GM18499 (cell line): ENCODE data around the gene COG7.
"Not testable (repeated sequence)": the region's sequence is repeated elsewhere in the genome, so short reads cannot be mapped to it uniquely, and the experiment has no call there.

ENCODE experiments used
- ATAC-seq: cut with Tn5 transposase; IDR thresholded peaks from one replicate; pipeline ENCODE4 v1.9.1; 2021; ENCODE audit warnings: moderate number of reproducible peaks; ENCODE audit not compliant: insufficient read depth, unreplicated experiment

The COG7 gene

DNA sequence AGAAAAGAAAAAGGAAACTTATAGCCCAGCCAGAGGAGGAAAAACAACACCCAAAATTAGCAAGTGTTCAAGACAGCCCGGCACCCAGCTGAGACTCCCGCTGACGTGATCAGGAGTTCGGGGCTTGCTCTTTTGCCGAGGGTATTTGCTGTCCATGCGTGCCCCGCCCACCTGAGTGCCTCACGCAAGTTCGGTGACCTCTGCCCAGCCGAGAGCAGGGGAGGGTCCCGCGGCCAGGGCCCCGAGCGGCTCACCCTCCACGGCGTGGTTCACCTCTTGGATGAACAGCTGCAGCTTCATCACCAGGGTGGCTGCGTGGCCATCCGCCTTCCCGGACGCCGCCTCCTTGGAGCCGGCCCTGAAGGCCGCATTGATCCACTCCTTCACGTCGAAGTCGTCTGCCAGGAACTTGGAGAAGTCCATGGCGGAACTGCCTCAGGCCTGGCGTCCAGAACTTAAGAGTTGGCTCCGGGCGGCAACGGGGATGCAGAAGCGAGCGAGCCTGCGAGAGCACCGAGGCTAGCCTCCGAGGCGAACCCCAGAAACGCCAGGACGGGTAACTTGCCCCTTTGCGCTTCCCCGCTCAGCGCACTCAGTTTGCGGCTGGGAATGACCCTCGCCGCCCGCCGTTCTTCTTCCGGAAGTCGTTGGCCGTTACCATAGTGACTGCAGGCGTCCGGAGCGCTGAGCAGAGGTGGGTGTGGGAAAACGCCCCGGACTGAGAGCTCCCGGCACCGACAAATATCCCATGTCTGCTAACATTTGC is at the start of gene COG7:
TSS of gene COG7 (minus strand) at position 618 of the 766 bp plus-strand sequence. CDS start at position 423, 195 bp downstream.
- peak; percentile 49 for ATAC-seq

DNA sequence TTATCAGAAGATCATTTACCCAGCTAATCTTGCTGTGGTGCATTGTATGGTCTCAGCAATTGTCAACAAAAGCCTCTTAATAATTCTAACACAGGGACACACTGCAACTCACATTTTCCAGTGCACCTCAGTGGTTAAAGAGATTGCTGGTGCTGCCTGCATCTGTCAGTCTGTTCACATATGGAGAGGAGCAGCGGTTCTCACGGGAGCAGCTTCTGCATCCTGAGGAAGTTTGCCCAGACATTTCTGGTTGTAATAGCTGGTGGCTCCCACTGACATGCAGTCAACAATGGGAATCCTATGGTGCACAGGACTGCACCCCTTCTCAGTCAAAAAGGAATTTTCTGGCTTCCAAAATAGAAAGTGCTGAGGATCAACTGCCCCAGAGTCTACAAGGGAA is 49.5 kb upstream of the COG7 start:
- no peak for ATAC-seq

- ATAC-seq = no peak
Observed at GRCh38 chr16:23501291-23501690, 48.3 kb upstream of the COG7 start.

- no peak for ATAC-seq
Observed at GRCh38 chr16:23500862-23501225, 47.9 kb upstream of the COG7 start.

DNA sequence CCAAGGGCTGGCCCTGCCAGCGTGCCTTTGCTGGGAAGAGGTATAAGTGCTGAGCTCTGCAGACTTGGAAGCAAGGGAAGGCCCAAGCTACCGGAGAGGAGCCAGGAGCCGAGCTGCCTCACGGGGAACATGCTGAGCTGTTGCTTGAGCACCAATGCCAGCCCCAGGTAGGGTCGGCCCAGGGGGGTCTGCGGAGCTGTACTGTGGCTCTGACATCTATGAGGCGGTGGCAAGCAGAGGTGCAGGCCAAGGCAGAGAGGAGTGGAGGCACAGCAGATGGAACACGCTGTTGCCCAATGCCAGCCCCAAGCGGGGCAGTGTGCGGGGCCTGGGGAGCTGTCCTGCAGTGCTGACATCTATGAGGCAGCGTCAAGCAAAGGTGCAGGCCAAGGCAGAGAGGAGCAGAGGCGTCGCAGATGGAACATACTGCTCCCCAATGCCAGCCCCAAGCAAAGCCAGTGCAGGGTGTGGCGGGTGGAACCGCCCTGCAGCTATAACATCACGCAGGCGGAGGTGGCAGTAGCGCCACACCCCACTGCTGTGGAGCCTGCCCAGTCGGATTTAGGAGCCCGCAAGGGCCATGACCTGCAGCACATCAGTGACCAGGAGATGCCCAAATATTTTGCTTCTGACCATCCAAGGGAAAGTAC is 47.3 kb upstream of the COG7 start:
- ATAC-seq = no peak

DNA sequence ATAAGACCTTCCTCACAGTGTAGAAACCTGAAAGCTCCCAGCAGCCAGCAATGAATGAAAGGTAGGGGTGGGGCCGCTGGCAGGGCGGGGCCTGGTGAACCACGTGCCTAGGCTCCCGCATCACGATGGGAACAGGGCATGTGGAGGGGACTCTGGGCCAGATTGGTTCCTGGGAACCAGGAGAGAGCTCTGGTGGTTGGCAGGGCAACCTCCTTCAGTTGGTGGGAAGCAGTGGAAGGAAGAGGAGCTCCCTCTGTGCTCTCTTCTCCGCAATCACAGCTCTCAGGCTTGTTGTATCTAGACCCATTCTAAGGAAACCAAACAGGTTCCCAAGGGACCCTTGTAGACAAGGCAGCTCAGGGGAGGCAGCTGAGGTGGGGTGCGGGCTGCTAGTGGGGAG is 46.8 kb upstream of the COG7 start:
- ATAC-seq = no peak

GRCh38 chr16:23498863-23499262 is 45.9 kb upstream of the COG7 start:
- no peak for ATAC-seq

DNA sequence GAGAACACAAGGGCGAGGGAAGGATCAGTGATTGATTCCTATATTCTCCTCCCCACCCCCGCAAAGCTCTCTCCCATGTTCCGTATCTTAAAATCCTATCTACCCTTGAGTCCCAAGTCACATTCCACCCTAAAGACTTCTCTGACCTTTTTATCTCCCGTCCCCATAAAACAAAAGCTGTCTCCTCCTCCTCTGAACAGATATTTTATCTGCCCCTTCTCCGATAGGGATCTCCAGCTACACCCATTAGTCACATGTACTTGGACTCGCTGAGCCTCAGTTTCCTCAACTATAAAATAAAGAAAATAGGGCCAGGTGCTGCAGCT is 44.5 kb upstream of the COG7 start:
- no peak for ATAC-seq

DNA sequence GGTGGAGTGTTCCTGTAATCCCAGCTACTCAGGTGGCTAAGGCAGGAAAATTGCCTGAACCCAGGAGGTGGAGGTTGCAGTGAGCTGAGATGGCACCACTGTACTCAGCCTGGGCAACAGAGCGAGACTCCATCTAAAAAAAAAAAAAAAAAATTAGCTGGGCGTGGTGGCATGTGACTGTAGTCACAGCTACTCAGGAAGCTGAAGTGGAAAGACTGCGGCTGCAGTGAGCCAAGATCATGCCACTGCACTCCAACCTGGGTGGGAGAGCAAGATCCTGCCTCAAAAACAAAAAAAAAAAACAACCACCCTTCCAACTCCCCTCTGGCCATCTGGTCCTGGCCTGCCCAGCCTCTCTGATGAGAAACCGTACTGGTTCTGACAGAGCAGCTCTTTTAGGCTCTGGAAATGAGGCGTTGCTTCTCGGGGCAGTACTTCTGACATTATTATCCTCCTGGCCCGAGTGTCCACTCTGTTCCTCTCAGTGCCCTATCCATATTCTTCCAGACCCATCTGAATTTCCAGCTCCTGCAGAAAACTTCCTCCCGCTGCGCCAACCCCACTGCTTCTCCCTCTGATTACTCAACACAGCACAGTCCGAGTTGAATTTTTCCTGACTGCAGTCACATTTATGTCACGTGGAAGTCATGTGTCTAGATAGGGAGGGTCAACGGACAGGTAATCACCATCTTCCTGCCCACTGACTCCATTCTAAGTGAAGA is 44.0 kb upstream of the COG7 start:
- no peak for ATAC-seq

DNA sequence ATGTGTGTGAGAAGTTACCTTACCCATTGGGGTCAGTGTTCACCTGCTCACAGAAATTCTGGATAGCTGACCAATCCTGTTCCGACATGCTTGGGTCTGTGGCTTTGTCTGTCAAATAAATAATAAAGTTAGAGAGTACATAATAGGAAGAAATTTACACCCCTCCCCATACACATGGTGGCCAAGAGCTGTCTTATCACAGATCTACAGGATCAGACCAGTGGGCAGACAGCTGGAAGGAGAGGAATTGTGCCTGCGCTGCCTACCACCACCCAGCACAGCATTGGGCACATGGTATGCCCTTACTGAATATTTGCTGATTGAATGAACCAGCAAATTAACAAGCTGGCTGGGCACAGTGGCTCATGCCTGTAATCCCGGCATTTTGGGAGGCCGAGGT is 42.7 kb upstream of the COG7 start:
- ATAC-seq = no peak

GRCh38 chr16:23494188-23494587 is 41.2 kb upstream of the COG7 start:
- no peak for ATAC-seq

- ATAC-seq = no peak
Observed at GRCh38 chr16:23491490-23492391, 38.8 kb upstream of the COG7 start.

DNA sequence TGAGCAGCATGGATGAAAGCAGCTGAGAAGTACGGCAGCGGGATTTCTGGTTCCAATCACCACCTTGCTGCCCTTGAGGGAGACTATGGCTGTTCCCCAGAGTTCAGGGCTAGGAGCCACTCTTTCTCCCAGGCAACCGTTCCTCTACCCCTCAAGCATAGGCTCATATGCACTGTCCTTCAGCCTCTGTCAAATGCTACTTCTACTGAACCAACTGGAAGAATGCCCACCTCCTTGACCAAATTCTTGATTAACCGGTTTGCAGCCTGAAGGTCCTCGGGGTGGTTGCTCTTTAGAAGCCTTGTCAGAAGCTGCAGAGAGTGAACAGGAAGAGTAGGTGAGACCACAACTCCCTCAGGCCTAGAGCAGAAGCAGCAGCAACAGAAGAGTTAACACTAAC is 33.5 kb upstream of the COG7 start:
- no peak for ATAC-seq

- ATAC-seq = no peak
Observed at GRCh38 chr16:23485841-23486240, 32.9 kb upstream of the COG7 start.

GRCh38 chr16:23485257-23485614 is 32.2 kb upstream of the COG7 start:
- no peak for ATAC-seq

GRCh38 chr16:23484510-23485256 is 31.7 kb upstream of the COG7 start:
- ATAC-seq = no peak

DNA sequence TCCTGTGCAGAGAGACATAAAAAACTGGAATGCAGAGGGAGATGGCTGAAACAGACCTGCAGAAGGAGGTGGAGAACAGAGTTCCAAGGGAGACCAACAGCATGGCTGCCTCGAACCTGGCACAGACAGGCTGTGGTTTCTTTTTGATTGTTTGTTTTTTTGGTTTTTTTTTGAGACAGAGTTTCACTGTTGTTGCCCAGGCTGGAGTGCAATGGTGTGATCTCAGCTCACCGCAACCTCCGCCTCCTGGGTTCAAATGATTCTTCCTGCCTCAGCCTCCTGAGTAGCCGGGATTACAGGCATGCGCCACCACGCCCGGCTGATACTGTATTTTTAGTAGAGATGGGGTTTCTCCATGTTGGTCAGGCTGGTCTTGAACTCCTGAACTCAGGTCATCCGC is 30.5 kb upstream of the COG7 start:
- not testable (repeated sequence) for ATAC-seq

GRCh38 chr16:23482778-23483177 is 29.8 kb upstream of the COG7 start:
- no peak for ATAC-seq

GRCh38 chr16:23480257-23480656 is 27.3 kb upstream of the COG7 start:
- ATAC-seq = no peak

- no peak for ATAC-seq
Observed at GRCh38 chr16:23479138-23479537, 26.1 kb upstream of the COG7 start.
